Measurements from ENCODE around the gene ELP4. TPM values are rescaled to one million over a fixed set of nuclear protein-coding genes. Genes with fewer than 3 reads are reported as not detected.

The ELP4 gene
- total and polyA plus RNA-seq, 9 of the 15 experiments (the other 6 are each of a cell fraction or from before 2014, with no cell fraction given): 24.1 to 60.3 (median 38.7) TPM

DNA sequence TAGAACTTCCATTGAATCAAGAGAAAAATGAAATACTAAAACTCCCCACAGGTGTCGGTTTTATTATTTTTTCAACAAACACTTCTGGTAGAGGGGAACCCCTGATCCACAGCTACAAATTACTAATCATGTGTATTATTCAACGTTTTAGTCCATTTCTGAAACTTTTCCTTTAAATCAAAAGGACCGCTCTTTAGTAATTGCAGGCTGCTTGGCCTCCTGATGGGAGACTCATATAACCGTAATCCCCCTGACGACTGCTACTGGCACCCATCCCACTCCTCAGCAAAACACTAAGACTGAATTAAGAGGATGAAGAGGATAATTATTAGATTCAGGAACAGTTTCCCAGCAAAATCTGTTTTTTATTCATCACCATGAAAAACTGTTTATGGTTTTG is 255.2 kb downstream of the ELP4 start:
- in situ Hi-C loops (cut with MboI): no loop called here
- no peak for DNase-seq (ENCODE audit: extremely low read depth in 1 of 4, low spot score in 3 of 4)
- Histone ChIP-seq H3K36me3 (ENCODE audit: control insufficient read depth, insufficient read depth, low read length) (no peaks in the 10 kb centered on the region), H4K20me1 (replicated peaks; ENCODE audit: control insufficient read depth, insufficient read depth, low read length) (no peaks in the 10 kb centered on the region), H3K79me2 (ENCODE audit: control insufficient read depth, insufficient read depth, low read length) (no peaks in the 10 kb centered on the region), H3K9me3 (replicated peaks; ENCODE audit: control insufficient read depth, insufficient read depth, low read depth, low read length) (no peaks in the 10 kb centered on the region), H3K4me1 (replicated peaks in 1 of 2; ENCODE audit: control insufficient read depth in 2 of 2, insufficient read depth in 2 of 2, low read length in 2 of 2) (no peaks in the 10 kb centered on the region), H3K9me1 (ENCODE audit: control insufficient read depth, insufficient read depth, low read length) (no peaks in the 10 kb centered on the region), H3K27me3 (ENCODE audit: control insufficient read depth in 2 of 2, insufficient read depth in 2 of 2, low read length in 2 of 2) (no peaks in the 10 kb centered on the region), H2AFZ (ENCODE audit: low read depth, low read length) (no peak overlapping the region), H3K4me3 (no peak overlapping the region), H3K9ac (ENCODE audit: insufficient read depth in 1 of 2, low read depth in 2 of 2, low read length in 2 of 2) (no peak overlapping the region), H3K27ac (ENCODE audit: extremely low read depth, low read depth, low read length) (no peak overlapping the region), H3K4me2 (ENCODE audit: insufficient read depth, low read length) (no peak overlapping the region)
- intact Hi-C loops (cut with micrococcal nuclease): no loop called here
- FAIRE-seq: no peak
- no peak for ATAC-seq
- no TSS peak for BruUV-seq (replicated peaks)
- POLR2A ChIA-PET: no interaction called here
- 63% methylated on average over 5 of the region's 5 CpGs for WGBS (ENCODE audit: insufficient coverage, low coverage, missing lambda C conversion rate)
- CTCF ChIA-PET (ENCODE audit: low intra/inter-chr PET ratio): no interaction called here
- TF ChIP-seq POLR3A (IDR thresholded peaks at IDR 0.05; ENCODE audit: borderline replicate concordance, extremely low read depth, insufficient read depth, insufficient read length): no peak
- TF ChIP-seq, protein P1, sequence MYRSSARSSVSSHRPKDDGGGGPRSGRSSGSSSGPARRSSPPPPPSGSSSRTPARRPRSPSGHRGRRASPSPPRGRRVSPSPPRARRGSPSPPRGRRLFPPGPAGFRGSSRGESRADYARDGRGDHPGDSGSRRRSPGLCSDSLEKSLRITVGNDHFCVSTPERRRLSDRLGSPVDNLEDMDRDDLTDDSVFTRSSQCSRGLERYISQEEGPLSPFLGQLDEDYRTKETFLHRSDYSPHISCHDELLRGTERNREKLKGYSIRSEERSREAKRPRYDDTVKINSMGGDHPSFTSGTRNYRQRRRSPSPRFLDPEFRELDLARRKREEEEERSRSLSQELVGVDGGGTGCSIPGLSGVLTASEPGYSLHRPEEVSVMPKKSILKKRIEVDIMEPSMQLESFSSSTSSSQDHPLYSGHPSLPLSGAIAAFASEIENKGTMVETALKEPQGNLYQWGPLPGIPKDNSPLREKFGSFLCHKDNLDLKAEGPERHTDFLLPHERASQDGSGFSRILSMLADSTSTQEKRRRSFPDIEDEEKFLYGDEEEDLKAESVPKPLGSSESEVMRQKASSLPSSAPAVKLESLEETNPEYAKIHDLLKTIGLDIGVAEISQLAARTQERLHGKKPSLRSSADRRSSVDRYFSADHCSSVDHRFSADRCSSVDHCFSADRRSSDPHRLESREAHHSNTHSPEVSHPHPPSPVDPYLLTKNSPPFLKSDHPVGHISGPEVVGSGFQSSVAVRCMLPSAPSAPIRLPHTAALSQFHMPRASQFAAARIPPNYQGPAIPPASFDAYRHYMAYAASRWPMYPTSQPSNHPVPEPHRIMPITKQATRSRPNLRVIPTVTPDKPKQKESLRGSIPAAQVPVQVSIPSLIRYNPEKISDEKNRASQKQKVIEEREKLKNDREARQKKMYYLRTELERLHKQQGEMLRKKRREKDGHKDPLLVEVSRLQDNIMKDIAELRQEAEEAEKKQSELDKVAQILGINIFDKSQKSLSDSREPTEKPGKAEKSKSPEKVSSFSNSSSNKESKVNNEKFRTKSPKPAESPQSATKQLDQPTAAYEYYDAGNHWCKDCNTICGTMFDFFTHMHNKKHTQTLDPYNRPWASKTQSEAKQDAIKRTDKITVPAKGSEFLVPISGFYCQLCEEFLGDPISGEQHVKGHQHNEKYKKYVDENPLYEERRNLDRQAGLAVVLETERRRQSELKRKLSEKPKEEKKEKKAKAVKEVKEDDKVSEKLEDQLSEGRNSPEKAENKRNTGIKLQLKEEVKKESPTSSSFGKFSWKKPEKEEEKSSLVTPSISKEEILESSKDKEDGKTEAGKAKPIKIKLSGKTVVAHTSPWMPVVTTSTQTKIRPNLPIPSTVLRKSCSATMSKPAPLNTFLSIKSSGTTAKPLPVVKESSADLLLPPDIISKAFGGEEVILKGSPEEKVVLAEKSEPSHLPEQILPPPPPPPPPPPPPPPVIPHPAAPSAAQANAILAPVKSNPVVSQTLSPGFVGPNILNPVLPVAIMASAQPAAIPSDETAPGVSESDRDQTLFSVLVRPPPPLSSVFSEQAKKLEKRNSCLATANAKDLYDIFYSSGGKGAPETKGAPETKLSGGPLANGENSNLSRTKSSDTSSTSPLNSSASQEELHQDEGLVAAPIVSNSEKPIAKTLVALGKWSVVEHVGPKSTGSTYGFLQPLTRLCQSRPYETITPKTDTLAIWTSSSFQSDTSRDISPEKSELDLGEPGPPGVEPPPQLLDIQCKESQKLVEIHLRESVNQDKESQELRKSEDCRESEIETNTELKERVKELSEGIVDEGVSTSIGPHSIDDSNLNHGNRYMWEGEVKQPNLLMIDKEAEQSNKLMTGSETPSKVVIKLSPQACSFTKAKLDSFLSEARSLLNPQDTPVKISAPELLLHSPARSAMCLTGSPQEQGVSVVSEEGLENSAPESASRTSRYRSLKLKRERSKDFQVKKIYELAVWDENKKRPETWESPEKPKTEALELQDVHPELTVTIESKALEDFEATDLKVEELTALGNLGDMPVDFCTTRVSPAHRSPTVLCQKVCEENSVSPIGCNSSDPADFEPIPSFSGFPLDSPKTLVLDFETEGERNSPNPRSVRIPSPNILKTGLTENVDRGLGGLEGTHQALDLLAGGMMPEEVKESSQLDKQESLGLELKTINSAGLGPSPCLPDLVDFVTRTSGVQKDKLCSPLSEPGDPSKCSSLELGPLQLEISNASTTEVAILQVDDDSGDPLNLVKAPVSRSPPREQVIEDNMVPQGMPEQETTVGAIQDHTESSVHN (IDR thresholded peaks at IDR 0.05; ENCODE audit: borderline replicate concordance in 1 of 2, low read depth in 1 of 2): no peak
- TF ChIP-seq CHD4 (IDR thresholded peaks at IDR 0.05; ENCODE audit: insufficient read depth, insufficient replicate concordance, low read depth, low read length, poor library complexity, severe bottlenecking): no peak
- no peak for TF ChIP-seq ZBTB17 (CRISPR knock-in tag; IDR thresholded peaks at IDR 0.05)
- no peak for TF ChIP-seq RBM15 (IDR thresholded peaks at IDR 0.05; ENCODE audit: insufficient read depth, low read length)
- TF ChIP-seq KLF13 (tag; IDR thresholded peaks at IDR 0.05; ENCODE audit: borderline replicate concordance, low read depth): no peak
- TF ChIP-seq, protein P2, sequence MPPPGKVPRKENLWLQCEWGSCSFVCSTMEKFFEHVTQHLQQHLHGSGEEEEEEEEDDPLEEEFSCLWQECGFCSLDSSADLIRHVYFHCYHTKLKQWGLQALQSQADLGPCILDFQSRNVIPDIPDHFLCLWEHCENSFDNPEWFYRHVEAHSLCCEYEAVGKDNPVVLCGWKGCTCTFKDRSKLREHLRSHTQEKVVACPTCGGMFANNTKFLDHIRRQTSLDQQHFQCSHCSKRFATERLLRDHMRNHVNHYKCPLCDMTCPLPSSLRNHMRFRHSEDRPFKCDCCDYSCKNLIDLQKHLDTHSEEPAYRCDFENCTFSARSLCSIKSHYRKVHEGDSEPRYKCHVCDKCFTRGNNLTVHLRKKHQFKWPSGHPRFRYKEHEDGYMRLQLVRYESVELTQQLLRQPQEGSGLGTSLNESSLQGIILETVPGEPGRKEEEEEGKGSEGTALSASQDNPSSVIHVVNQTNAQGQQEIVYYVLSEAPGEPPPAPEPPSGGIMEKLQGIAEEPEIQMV (tag; conservative IDR thresholded peaks at IDR 0.05; ENCODE audit: low read depth): no peak
- no peak for TF ChIP-seq HMG20B (CRISPR knock-in tag; IDR thresholded peaks at IDR 0.05)
- no peak for TF ChIP-seq KLF10 (CRISPR knock-in tag; IDR thresholded peaks at IDR 0.05)
- TF ChIP-seq NCOA6 (IDR thresholded peaks at IDR 0.05): no peak
- no peak for TF ChIP-seq SMAD4 (CRISPR knock-in tag; conservative IDR thresholded peaks at IDR 0.05)
- no peak for TF ChIP-seq RBFOX2 (IDR thresholded peaks at IDR 0.05; ENCODE audit: low read depth, low read length)
- TF ChIP-seq L3MBTL2 (IDR thresholded peaks at IDR 0.05): no peak
- TF ChIP-seq XRCC4 (IDR thresholded peaks at IDR 0.05; ENCODE audit: extremely low read depth, insufficient read depth, insufficient read length): no peak

All from K562 (cell line).